Stimulated activated CD8-positive, alpha-beta memory T cell treated with anti-CD3 and anti-CD28 coated beads, Interleukin-15, amount 100 ng/mL, for 24 hours (primary cell): ENCODE measurements around the gene MUC2.
"Not testable (repeated sequence)": the region's sequence is repeated elsewhere in the genome, so short reads cannot be mapped to it uniquely, and the experiment has no call there.

ENCODE experiments used
- DNase-seq: peaks from one replicate; pipeline ENCODE4 v3.0.0-alpha.2; 2020; ENCODE audit warnings: low read depth

The MUC2 gene

DNA sequence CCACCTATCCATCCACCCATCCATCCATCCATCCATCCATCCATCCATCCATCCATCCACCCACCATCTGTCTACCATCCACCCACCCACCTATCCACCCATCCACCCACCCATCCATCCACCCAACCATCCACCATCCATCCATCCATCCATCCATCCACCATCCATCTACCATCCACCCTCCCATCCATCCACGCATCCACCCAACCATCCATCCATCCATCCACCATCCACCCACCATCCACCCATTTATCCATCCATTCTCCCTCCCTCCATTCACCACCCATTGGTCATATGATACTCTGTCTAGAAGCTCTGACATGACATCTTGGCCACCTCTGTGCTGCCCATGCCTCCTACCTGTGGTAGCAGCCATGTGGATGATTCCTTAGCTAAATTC is 31.7 kb downstream of the MUC2 start:
- DNase-seq: no peak

DNA sequence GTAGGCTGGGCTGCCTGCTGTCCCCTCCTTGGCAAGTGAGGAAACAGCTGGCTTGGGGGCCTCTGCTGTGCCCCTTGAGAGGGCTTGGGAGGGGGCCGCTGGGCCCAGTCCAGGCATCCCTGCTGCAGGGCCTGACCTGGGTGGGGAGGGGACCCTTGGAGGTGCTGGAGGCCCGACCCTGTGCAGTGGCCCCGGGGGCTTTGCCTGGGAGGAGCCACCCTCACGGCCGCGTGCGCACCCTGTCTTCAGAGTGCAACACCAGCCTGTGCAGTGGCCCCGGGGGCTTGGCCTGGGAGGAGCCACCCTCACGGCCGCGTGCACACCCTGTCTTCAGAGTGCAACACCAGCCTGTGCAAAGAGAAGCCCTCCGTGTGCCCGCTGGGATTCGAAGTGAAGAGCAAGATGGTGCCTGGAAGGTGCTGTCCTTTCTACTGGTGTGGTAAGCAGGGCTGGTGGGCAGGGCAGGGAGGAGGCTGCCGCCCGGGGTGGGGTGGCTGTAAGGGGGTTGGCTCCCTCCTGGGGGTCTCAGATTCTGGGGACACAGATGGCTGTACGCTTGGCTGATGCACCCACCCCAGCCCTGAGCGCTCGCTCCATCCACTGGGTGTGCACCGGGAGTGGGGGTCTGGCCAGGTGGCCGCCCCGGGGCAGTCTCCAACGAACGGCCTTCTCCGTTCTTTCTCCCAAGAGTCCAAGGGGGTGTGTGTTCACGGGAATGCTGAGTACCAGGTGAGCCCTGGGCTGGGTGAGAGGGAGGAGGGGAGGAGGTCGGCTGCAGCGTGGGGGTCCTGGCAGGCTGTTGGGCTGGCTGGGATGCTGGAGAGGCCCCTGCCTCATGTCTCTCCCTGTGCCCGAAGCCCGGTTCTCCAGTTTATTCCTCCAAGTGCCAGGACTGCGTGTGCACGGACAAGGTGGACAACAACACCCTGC is 32.9 kb downstream of the MUC2 start:
- DNase-seq: no peak

DNA sequence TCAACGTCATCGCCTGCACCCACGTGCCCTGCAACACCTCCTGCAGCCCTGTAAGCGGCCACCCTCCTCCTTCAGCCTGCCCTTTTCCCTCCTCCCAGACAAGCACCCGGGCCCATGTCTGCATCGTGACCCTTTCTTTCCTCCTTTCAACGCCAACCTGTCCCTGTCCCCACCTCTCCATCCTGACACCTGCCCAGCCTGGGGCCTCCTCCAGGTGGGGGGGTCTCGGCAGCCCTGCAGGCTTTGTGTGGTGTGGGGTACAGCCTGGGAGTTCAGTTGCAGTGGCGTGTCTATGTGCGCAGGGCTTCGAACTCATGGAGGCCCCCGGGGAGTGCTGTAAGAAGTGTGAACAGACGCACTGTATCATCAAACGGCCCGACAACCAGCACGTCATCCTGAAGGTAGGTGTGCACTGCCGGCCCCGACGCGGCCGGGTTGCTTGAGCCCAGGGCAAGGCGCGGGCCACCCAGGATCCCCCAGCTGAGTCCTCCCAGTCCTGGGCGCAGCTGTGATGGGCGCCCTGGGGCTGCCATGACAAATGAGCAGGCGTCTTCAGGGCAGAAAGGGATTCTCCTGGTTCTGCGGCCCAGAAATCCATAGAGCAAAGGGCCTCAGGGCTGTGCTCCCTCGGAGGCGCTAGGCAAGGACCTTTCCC is 33.7 kb downstream of the MUC2 start:
- no peak for DNase-seq

DNA sequence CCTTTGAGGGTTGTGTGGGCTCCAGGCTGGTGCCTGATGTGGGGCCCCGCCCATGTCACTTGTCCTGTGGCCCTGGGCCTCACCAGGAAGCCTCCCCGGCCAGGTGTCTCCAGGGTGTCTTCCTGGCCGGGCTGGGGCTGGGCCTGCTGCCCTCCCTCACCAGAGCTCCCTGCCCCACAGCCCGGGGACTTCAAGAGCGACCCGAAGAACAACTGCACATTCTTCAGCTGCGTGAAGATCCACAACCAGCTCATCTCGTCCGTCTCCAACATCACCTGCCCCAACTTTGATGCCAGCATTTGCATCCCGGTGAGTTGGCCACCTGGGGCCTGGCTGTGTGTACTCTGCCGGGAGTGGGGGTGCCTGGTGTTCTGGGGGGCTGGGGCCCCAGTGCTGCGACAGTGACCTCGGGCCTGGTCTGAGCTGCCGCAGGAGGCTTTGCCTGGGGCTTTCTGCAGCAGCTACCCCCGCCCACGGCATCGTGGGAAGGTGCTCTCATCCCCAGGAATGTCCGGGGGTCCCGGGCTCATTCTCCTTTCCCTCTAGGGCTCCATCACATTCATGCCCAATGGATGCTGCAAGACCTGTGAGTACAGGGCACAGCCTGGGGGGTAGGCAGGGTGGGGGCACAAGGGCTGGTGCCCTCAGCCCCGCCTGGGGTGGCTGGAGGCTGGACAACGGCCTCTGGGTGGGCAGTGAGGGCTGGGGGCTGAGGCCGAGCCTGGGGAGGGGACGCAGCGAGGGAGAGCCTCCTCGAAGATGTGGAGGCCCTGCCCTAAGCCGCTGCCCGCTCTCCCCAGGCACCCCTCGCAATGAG is 34.6 kb downstream of the MUC2 start:
- DNase-seq: no peak

DNA sequence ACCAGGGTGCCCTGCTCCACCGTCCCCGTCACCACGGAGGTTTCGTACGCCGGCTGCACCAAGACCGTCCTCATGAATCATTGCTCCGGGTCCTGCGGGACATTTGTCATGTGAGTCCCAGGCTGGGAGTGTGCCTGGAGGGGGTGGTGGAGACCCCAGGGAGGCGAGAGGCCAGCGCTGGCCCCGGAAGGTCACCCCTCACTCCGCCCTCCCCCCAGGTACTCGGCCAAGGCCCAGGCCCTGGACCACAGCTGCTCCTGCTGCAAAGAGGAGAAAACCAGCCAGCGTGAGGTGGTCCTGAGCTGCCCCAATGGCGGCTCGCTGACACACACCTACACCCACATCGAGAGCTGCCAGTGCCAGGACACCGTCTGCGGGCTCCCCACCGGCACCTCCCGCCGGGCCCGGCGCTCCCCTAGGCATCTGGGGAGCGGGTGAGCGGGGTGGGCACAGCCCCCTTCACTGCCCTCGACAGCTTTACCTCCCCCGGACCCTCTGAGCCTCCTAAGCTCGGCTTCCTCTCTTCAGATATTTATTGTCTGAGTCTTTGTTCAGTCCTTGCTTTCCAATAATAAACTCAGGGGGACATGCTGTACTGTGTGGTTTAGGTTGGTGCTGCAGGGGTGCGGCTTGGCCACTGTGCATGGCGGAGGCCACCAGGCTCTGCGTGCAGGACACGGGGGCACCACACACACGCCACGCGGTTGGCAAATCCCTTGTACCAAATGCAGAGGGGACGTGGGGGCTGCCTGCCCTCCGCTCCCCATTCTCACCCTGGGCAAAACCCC is 35.4 kb downstream of the MUC2 start:
- no peak for DNase-seq

DNA sequence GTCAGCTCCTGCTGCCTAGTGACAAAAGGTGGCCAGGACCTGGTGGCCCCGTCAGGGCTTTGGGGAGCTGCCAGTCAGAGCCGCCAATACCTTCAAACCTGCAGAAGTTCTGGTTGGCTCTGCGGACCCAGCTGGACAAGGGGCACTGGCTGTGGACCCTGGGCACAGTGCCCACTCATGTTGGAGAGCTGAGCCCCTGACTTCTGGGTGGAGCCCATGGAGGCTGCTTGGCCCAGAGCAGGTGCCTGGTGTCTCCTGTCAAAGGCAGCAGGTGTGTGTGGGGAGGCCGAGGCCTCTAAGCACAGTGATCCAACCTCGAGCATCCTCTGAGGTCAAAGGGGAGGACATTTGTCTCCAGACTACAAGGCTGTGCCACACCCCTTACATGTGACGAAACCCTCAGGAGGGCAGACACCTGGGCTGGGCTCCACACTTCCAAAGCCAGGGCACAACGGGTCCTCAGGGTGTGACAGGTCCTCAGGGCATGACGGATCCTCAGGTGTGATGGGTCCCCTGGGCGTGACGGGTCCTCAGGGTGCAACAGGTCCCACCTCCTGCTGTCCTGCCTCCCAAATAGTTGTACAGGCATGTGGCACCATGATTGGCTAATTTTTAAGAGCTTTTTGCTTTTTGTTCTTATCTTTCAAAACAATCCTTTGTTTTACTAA is 37.0 kb downstream of the MUC2 start:
- no peak for DNase-seq

DNA sequence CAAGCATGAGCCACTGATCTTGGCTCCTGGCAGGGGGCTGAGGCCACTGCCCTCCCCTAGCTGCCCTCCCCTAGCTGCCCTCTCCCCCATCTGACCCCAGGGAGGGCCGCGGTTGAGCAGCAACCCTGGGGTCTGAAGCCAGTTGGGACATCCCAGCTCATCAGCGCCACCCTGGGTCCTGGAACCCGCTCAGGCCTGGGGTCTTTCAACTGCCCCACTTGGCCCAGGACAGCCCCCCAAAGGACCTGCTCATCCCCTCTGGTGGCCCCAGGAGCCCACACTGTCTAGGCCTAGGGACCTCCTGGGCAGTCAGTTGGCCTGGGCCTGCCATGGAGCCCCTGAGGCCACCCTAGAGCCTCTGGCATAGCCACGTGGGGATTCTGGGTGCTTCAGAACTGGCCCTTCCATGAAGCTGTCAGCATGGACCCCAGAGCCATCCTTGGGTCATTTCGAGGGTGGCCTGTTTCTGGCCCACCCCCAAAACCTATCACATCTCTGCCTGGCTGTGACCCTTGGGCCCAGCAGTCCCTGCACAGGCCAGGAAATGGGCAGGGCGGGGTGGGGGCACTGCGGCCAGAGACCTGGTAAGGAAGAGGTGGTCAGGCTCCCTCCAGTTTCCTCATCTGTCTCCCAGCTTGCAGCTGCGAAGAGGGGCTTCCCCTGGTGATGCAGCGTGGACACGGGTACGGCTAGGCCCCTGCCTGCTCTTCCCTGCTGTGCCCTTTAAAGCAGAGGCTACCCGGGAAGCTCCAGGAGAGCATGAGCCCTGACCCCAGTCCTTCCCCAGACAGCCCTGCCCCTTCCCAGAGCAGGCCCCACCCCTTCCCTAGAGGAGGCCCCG is 37.9 kb downstream of the MUC2 start:
- DNase-seq: no peak

DNA sequence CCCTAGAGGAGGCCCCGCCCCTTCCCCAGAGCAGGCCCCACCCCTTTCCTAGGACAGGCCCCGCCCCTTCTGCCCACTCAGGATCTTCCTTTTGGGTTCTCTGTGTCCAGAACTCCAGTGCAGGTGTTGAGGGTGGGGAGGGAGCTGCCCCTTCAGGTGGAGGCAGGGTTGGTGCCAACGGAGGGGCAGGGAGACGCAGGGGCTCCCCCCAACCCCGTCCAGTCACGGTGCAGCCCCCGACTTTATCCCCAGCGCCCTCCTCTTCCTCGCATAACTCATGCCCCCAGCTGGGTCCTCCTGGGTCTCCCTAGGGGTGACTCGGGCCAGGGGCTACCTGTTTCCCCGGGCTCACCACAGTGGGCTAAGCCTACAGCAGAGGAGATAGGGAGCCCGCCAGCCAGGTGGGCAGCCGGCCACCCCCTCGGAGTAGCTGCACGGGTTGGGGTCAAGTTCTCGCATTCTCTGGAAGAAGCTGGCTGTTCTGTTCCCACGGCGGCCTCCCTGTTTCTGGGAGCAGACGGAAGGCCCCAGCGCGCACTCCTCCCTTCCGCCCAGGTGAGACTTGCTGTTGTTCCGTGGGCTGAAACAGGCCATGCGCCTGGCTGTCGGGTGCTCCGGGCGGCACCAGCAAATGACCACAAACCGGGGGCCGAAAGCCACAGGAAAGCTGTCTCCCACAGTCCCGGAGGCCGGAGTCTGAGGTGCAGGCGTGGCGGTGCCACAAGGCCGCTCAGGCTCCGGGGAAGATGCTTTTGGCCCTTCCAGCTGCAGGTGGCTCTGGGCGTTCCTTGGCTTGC is 38.9 kb downstream of the MUC2 start:
- no peak for DNase-seq

DNA sequence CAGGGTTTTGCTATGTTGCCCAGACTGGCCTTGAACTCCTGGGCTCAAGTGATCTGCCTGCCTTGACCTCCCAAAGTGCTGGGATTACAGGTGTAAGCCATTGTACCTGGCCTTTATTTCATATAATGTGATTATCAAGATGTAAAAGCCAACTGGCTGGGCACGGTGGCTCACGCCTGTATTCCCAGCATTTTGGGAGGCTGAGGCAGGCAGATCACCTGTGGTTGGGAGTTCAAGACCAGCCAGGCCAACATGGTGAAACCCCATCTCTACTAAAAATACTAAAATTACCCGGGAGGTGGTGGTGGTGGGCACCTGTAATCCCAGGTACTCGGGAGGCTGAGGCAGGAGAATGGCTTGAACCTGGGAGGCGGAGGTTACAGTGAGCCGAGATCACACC is 40.6 kb downstream of the MUC2 start:
- not testable (repeated sequence) for DNase-seq

DNA sequence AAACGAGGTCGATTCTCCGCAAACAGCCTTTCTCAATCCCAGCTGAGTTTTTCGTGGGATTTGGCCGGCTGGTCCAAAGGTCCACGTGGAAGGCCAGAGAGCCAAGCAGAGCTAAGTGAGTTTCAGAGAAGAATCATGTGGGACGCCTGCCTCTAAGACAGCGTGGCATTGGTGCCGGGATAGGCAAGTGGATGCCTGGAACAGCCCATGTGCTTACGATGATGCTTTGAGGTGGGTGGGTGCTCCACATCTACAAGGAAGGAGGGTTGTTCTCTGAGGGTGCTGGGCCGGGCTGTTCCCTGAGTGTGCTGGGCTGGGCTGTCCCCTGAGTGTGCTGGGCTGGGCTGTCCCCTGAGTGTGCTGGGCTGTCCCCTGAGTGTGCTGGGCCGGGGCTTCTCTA is 41.4 kb downstream of the MUC2 start:
- no peak for DNase-seq

DNA sequence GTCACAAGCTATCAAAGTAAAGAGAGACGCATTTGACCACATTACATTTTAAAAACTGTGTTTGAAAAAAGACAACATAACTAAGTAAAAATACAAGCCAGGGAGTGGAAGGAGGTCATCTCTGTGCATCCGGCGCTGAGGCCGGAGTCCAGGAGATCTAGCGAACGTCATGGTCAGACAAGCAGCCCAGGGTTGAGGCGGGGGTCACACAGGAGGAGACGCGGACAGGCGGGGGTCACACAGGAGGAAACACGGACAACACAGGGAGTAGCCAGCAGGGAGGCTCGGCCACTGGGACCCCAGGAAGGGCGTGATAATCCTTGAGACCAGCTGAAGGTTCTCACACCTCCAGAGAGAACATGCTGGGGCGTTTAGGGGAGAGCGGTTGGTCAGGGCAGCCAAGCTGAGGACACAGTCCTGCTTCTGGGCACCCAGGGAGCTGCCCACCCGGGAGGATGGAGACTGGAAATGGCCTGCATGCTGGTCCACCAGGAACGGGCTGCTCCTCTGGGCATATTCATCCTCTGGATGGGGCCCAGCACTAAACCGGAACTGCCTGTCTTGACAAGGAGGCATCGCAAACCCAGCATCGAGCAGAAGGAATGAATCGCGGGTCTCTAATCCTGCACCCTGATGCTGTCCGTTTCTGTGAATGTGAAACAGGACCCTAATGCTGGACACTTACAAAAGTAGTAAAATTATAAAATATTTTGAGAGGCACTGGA is 42.2 kb downstream of the MUC2 start:
- DNase-seq: no peak

DNA sequence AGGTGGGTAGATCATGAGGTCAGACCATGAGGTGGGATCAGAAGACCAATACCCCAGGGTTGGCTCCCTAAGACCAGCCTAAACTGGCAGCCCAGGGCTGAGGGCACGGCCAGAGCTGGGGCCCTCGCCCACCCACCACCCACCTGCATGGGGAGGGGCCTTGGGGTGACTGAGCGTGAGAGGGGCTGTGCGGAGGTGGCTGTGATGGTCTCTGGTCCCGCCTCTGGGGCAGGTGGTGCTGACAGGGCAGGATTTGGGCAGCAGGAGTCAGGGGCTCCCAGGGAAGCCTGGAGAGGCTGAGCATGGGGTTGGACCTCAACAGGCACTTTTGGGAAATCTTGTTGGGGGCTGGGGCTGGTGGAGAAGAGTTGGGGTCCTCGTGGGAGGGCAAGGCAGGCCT is 43.3 kb downstream of the MUC2 start:
- no peak for DNase-seq

DNA sequence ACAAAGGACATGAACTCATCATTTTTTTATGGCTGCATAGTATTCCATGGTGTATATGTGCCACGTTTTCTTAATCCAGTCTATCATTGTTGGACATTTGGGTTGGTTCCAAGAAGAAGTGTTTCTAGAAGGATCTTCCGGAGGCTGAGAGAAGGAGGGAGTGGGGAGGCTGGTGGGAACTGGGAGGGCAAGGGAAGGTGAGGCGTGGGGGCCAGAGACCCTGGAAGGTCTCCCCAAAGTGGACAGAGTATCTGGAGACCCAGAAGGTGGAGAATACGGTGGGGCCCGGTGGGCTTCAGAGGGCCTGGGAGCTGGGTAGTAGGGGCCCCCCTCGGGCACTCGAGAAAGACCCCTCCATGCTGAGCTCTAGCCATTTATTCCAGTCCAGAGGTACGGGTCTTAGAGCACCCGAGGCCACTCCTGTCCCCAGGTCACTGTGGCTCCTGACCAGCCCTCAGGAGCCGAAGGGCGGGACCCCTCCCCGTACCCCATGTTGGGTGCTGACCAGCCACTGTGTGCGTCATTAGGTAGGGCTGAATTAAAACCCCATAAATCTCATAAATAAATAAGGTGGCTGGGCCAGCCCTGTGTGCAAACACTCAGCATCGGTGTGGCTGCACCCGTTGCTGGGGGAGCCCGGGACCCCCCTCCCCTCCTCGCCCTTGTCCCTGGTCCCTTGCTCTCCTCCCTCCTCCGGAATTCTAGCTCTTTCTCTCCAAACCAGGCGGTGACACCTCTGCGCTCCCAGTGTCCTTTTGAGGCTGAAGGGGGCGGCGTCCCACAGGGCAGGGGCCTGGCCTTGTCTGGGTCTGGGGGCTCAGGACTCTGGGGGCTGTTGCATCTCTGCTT is 44.3 kb downstream of the MUC2 start:
- DNase-seq: no peak

DNA sequence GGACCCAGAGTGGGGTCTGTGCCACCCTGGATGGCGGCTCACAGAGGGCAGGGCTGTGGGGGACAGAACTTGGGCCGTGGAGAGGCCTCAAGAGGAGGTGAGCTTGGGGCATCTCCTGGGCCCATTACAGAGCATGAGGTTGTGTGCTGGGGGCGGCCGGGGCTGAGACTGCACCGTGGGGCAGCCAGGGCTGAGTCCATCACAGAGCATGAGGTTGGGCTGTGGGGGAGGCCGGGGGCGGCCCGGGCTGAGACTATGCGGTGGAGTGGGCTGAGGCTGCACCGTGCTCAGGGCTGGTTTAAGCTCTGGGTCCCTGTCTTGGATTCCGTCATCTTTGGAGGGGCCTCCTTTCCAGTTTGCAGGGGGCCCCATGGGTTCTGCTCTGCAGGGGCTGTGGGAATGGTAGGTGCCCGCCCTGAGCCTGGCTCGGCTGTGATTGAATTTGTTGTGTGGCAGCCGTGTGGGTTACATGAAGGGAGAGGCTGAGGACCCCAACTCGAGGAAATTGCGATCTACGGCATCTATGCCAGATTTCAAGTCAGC is 45.0 kb downstream of the MUC2 start:
- no peak for DNase-seq

DNA sequence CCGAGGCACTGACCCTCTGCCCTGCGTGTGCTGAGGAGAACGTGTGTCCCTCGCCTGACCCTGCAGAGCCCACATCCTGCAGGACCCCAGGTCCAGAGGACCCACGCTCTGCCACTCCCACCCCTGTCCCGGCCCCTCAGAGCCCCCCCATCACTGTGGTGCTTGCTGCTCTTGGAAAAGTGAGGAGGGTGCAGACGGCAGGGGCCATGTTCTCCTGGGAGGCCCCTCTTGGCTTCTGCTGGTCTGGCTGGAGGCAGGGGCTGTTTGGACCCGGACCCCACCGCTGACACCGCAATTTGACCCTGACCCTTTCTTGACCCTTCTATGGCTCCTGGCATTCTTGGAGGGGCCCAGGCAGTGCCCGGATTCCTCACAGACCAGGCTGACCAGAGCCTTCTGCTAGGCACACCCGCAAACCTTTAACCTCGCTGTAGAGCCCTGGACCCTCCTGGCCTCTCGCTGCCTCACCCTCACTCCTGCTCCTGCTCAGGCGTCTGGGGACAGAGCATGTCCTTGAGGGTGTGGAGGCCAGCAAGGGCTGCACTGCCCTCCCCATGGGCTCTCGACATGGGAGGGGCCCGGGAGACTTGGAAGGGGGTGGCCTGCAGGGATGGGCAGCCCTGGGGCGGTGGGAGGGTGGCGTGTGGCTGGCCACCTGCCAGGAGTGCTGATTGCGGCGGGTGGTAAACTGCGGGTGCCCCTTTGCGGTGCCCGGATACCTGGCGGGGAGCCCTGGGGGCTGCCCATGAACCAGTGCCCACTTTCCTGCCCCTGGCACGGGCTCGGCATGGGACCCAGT is 46.1 kb downstream of the MUC2 start:
- no peak for DNase-seq

DNA sequence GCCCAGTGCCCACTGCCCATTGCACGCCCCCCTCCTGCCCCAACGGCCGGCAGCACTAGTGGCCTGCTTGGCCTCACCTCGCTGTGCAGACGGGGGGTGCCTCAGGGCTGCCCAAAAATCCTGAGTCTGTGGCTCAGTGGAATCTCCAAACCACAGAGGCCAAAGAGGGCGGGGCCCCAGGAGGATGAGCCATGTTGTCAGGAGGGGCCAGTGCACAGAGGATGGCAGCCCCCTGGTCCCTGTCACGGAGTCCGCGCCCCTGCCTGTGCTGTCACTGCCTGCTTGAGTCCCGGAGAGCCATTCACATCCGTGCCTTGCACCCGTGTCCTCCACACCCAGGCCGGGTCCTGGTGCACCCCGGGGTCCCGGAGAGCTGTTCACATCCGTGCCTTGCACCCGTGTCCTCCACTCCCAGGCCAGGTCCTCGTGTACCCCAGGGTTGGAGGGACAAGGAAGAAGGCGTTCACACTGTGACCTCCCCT is 46.7 kb downstream of the MUC2 start:
- DNase-seq: no peak
